NCI-H82 treated with DMSO at 0.1 percent for 48 hours (cell line): ENCODE measurements around the gene DNAJC15.

ENCODE experiments used
- DNase-seq: peaks from one replicate; lab custom pipeline; 2025; ENCODE audit not compliant: unreplicated experiment; lab: John Stamatoyannopoulos, UW

The DNAJC15 gene

DNA sequence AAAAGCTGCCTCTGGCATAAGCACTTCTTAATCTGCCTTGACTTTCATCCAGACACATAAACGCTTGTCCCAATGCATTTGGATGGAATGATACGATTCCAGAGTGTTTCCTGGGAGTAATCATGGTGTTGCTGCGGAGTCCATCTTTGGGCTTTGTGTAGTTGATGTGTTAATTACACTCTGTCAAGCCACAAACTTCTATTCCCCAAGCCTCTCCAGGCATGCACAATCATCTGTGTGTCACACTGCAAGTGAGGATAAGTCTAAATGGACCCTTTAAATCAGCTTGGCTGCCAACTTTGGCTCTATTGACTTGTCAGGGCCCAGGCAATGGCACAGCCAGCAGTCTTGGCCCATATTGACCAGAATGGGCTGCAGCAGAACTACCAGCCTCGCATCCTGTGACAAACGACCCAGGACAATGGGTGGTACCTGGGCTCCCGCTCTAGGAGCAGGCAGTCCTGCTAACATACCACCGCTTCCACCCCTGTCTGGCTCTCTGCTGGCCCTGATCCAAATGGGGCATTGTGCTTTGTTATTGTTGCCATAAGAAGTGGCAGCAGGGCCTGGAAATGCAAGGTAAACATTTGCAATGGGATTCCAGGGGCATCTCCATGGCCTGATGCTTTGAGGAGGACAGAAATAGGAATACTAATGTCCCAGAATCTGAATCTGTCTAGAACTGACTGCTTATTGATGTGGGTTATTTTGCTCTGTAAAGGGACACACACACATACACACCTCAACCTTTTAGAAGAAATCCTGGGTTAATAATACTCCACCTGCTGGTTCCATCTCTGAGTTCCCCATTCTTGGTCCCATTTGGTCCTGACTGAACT lies 127.2 kb downstream of the DNAJC15 start:
- no peak for DNase-seq

DNA sequence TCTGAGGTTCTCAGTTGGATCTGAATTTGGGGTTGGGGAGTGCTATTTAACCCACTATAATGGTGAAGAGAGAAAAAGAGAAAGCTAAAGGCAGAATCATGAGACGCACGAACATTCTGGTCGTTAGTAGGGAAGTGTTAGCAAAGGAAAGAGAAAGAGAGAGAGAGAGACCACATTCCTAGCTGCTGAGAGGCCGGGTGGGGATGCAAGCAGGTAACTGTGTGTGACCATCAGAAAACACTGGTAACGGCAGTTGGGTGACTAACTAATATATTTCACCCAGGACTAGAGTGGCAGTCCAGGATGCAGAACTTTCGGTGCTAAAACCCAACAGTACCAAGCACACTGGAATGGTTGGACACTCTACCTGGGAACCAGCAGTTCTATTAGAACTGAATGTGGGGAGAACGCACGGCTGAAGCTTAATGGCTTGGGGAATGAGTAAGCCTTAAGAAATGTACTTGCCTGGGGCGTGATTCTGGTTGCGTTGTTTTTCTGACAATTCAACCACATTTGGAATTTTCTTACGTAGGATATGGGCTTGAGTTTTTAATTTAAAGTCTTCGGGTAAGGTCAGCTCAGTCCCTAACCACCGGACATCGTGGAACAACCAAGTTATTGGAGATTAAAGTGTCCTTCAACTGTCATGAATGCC lies 130.2 kb downstream of the DNAJC15 start:
- DNase-seq: no peak

DNA sequence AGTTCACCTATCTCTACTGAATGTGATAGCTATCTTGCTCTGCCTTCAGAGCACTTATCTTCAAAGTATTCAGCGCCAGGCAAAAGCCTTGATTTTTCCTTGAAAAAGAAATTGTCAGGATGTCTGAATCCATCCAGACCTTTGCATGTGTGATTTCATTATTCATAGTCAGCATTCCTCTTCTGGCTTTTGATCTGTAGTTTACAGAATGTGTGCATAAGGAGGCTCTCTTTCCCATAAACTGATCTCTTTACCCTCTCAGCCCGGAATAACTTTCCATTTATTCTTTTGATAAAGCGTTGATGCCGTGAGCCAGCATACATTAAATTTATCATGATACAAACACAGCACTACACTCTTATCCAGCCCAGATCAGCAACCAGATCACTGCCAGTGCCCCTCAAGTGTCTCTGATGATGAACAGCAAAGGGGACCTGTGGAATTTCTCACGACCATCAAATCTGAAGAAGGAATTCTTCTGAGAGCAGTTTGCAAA lies 130.8 kb downstream of the DNAJC15 start:
- DNase-seq: no peak

DNA sequence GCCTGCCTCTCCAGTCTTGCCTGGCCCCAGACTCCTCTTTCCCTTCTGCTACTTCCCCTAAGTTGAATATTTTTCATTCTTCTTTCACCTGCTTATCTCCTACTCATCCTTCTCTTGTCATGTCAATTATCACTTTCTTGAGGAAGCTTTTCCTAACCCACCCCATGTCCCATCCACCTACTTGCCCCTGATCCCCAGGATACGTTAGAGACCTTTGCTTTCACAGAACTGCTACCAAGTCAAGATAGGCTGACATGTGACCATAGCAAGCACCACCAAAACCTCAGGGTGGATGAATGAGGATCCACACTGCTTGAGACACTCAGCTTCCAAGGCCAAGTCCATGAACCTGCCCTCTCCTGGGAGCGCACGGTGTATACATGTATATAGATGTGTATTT lies 131.5 kb downstream of the DNAJC15 start:
- DNase-seq: no peak

DNA sequence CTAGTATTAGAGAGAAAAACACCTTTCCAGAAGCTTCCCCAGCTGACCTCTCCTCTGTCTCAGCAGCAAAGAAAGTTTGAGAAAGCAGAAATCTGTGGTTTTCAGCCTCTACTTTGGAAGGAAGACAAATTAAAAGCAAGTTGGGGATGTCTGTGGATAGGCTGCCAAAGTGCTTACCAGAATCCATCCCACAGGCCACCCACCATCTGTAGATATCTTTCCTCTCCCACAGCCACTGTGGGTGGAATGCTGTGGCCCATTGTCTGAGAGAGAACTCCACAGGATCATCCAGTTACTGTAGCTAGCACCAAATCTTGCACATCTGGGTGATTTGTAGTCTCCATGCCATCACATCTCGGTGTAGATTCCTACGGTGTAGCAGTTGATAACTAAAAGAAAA lies 133.5 kb downstream of the DNAJC15 start:
- no peak for DNase-seq

DNA sequence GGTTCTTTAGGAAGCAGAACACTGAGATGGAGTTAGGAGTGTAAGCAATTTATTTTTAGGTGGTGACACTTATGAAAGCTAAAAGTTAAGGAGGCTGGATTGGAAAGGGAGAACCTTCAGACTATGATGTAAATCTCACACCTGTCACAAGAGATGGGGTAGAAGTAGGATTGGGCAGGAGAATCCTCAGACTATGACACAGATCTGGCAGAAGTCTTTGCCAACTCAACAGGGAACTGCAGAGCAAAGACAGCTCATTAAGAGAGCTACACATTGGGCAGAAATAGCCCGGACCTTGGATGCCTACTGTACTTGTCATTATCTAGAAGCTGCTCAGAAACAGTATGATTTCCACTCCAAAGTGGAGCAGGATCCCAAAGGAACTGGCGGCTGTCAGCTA lies 134.4 kb downstream of the DNAJC15 start:
- DNase-seq: no peak

DNA sequence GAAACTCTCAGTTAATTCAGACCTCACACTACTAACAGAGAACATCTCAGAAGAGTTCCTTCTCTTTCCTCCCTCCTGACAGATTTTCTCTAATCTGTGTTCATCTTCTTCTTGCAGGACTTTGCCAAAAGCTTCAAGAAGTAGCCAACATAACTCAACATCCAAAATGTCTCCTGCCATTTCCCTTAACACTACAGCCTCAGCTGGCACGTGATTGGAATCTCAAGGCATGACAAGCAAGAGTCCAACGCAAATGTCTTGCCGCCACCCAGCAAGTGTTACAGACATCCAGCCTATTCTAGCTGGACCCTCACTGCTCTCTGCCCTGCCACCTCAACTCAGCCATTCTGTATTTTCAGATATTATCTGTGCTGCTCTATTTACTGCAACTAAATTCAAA lies 135.1 kb downstream of the DNAJC15 start:
- DNase-seq: no peak

DNA sequence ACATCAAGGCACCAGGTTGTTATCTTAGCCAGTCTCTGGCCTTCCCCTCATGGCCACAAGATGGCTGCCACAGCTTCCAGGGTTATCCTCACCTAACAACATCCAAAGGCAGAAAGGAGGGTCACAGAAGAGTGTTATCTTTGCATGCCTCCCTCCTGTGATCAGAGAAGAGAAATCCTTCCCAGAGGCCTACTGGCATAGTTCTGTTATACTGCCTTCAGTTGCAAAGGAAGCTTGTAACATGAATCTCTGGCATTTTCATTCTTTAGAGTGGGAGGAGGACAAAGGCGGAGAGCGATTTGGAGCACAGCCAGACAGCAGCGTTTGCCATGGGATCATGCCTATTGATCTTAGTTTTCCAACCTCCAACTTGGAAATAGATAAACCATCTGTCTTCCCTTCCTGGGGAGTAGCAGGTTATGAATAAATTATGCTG lies 135.7 kb downstream of the DNAJC15 start:
- DNase-seq: no peak
